ENCODE results near the gene POLR3E. TPM values are rescaled to one million over a fixed set of nuclear protein-coding genes. Genes with fewer than 3 reads are reported as not detected.

The POLR3E gene
- total and polyA plus RNA-seq, 2 donors (not counting 3 experiments of a cell fraction or from before 2014, with no cell fraction given), result 48.3 to 62.2 TPM

DNA sequence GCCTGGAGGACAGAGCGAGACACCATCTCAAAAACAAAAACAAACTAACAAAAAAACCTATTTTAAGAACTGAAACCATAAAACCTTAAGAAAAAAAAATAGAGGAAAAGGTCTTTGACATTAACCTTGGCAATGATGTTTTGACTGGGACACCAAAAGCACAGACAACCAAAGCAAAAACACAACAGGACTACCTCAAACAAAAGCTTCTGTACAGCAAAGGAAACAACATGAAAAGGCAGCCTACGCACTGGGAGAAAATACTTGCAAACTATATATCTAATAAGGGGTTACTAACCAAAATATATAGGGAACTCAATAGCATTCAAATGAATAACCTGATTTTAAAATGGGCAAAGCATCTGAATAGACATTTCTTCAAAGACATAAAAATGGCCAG, 44.9 kb downstream of the POLR3E start:
- intact Hi-C loops (cut with micrococcal nuclease), result no loop called here

More for the DNA sequence above, 44.9 kb downstream of the POLR3E start:
- H3K9me3 ChIP-seq (replicated peaks; ENCODE audit: control insufficient read depth, insufficient read depth, low read length), result no peaks in the 10 kb centered on the region
- dilution Hi-C loops (cut with MboI; ENCODE audit: extremely low pct_ligation_motif_present, low sequenced_read_pairs), result no loop called here
- no peaks in the 10 kb centered on the region for H3K27me3 ChIP-seq (ENCODE audit: control insufficient read depth in 2 of 2, insufficient read depth in 2 of 2, low read length in 2 of 2)
- ChIA-PET POLR2A (no interaction called here), CTCF (no interaction called here)
- TF ChIP-seq EZH2 (IDR thresholded peaks at IDR 0.05; ENCODE audit: borderline replicate concordance, low read depth, low read length, severe bottlenecking) (no peak), MYC (IDR thresholded peaks at IDR 0.05; ENCODE audit: low read depth, low read length) (no peak), CTCF (IDR thresholded peaks at IDR 0.05; ENCODE audit: extremely low read depth in 1 of 2, insufficient read depth in 1 of 2, low read depth in 1 of 2, low read length in 2 of 2) (no peak), GATA2 (IDR thresholded peaks at IDR 0.05; ENCODE audit: insufficient read depth, insufficient read length, low read depth, low read length) (no peak), POLR2A (IDR thresholded peaks at IDR 0.05; ENCODE audit: low read depth, low read length) (no peak), JUN (IDR thresholded peaks at IDR 0.05; ENCODE audit: borderline replicate concordance, insufficient read depth, insufficient read length, low read depth) (no peak), FOS (IDR thresholded peaks at IDR 0.05; ENCODE audit: borderline replicate concordance, insufficient read depth, low read length) (no peak), POLR2AphosphoS5 (IDR thresholded peaks at IDR 0.05; ENCODE audit: insufficient read depth, low read depth, low read length) (no peak)
- TF ChIP-seq, protein P1, sequence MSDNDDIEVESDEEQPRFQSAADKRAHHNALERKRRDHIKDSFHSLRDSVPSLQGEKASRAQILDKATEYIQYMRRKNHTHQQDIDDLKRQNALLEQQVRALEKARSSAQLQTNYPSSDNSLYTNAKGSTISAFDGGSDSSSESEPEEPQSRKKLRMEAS (IDR thresholded peaks at IDR 0.05; ENCODE audit: insufficient read depth, insufficient read length), result no peak
- no TSS peak for BruUV-seq (replicated peaks)
- no peaks in the 10 kb centered on the region for H3K9me1 ChIP-seq (replicated peaks; ENCODE audit: control insufficient read depth, extremely low read depth, insufficient read depth, low read length)
- DNase-seq (ENCODE audit: low read depth, low spot score), result no peak
- H3K4me1 ChIP-seq (ENCODE audit: control insufficient read depth, extremely low read depth, insufficient read depth, low read length), result no peaks in the 10 kb centered on the region
- no peak overlapping the region for H3K4me2 ChIP-seq (ENCODE audit: insufficient read depth, low read length)
- no peak for FAIRE-seq
- no peak overlapping the region for H3K9ac ChIP-seq (replicated peaks; ENCODE audit: extremely low read depth, insufficient read depth, low read length)
- H2AFZ ChIP-seq (ENCODE audit: low read depth, low read length), result no peak overlapping the region
- no peak overlapping the region for H3K4me3 ChIP-seq (replicated peaks in 1 of 3; ENCODE audit: insufficient read depth in 1 of 3, low read depth in 1 of 3, low read length in 3 of 3)
- H4K20me1 ChIP-seq (replicated peaks; ENCODE audit: control insufficient read depth, extremely low read depth, insufficient read depth, low read length), result no peaks in the 10 kb centered on the region
- H3K36me3 ChIP-seq (ENCODE audit: control insufficient read depth in 2 of 2, extremely low read depth in 1 of 2, insufficient read depth in 2 of 2, low read length in 2 of 2), result peaks cover 6 to 11% of the 10 kb centered on the region in 2 experiments
- H3K79me2 ChIP-seq (ENCODE audit: control insufficient read depth, insufficient read depth, low read length), result peaks cover 5% of the 10 kb centered on the region
- H3K27ac ChIP-seq (ENCODE audit: insufficient read depth, low read depth, low read length), result no peak overlapping the region
